Aorta (tissue), 5 donors: ENCODE results near the gene CNKSR3. TPM values are rescaled to one million over a fixed set of nuclear protein-coding genes. Genes with fewer than 3 reads are reported as not detected.

Source experiments
- ATAC-seq: fragments of 200-7000 bp; cut with Tn5 transposase; one replicate; pipeline ENCODE4 v1.9.1; 2022; ENCODE audit warnings: moderate library complexity; ENCODE audit not compliant: low FRiP score
- DNase-seq, 2 donors: peaks; one replicate each; pipeline ENCODE4 v3.0.0-alpha.2; 2020
- H3K27ac ChIP-seq, 2 donors: one replicate each; pipeline ENCODE4 v1.5.1; 2013; ENCODE audit warnings: low read length in 2 of 2, mild to moderate bottlenecking in 2 of 2, moderate library complexity in 2 of 2, control low read depth in 1 of 2, inconsistent platforms in 1 of 2, low read depth in 1 of 2
- H3K27me3 ChIP-seq, 2 donors: one replicate each; pipeline ENCODE4 v1.6.1; 2013; ENCODE audit warnings: control low read depth in 1 of 2, low read length in 1 of 2, mild to moderate bottlenecking in 1 of 2, moderate library complexity in 1 of 2; ENCODE audit not compliant: insufficient read depth in 2 of 2, control insufficient read depth in 1 of 2
- H3K36me3 ChIP-seq, 2 donors: one replicate each; pipeline ENCODE4 v1.6.1; 2013; ENCODE audit warnings: control low read depth in 1 of 2, low read length in 1 of 2, mild to moderate bottlenecking in 1 of 2; ENCODE audit not compliant: insufficient read depth in 2 of 2, control insufficient read depth in 1 of 2
- H3K4me1 ChIP-seq, 2 donors: one replicate each; pipeline ENCODE4 v1.6.1; 2013; ENCODE audit warnings: low read length in 2 of 2, control low read depth in 1 of 2, mild to moderate bottlenecking in 1 of 2, moderate library complexity in 1 of 2; ENCODE audit not compliant: insufficient read depth in 2 of 2, control insufficient read depth in 1 of 2
- H3K4me3 ChIP-seq, 2 donors: one replicate each; pipeline ENCODE4 v1.5.1; 2013; ENCODE audit warnings: low read length in 2 of 2, control low read depth in 1 of 2, mild to moderate bottlenecking in 1 of 2
- H3K9me3 ChIP-seq: one replicate; pipeline ENCODE4 v1.6.1; 2013; ENCODE audit warnings: mild to moderate bottlenecking, low read length; ENCODE audit not compliant: control insufficient read depth
- WGBS, 2 donors: extraction: QIAGEN DNeasy Blood & Tissue Kit; methylation state at CpG; one replicate each; pipeline ENCODE4 v1.1.7; 2013; 5-methylcytosine and 5-hydroxymethylcytosine counted together
- intact Hi-C, 2 donors: fragments of 100-400 bp; cut with DNase I; formaldehyde crosslinking; loops; one replicate each; pipeline versions ENCODE4 v1.14.2 to v1.15.0; 2022
- polyA plus RNA-seq, 2 donors: library from polyadenylated mRNA; stranded (reverse); fragments of 200-250 nt; gene quantifications; one replicate each; pipeline ENCODE4 v1.2.3, GENCODE V29; 2013
- total RNA-seq, 2 donors: library from RNA; stranded (reverse); fragmentation: NEBNext Ultra II Directional; extraction: Animal tissue kit (Norgen Biotek cat#: 25700); gene quantifications; one replicate each; pipeline ENCODE4 v1.2.1, GENCODE V29; 2021
- donor health status: healthy with polysubstance abuse.
- donor health status: Bipolar disorder and iron deficiency.
- donor health status: DM: no; HTN: no; CAD: no.
- donor health status: DM: no; HTN: no; CAD: no.
- donor health status: DM: yes; HTN: yes; CAD: no.

The CNKSR3 gene
- total and polyA plus RNA-seq, 4 donors, result 9.3 to 41.2 (median 15.6) TPM

DNA sequence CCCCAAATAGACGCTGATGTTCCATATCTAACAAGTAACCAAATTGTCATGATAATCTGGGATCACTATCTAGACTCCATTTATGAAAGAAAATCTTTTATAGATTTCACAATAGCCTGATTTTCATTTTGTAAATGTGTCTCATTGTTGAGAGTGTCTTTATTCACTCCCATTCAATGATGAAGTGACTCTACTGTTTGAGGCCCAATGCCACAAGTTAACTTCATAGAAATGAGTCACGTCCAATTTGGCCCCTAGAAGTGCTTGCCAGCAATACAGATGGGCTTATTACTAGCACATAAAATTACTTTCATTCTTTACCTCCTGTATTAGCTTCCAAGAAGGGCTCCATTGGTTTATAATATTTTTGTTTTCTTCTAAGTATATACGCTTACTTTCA is 160.2 kb downstream of the CNKSR3 start:
- 89 to 92% methylated on average over 3 of the region's 3 CpGs for WGBS, 2 donors
- Histone ChIP-seq H3K9me3 (no peaks in the 10 kb centered on the region), H3K27ac (no peak overlapping the region), H3K4me3 (no peak overlapping the region), H3K27me3 (no peaks in the 10 kb centered on the region), H3K4me1 (no peaks in the 10 kb centered on the region), H3K36me3 (no peaks in the 10 kb centered on the region)
- intact Hi-C loops, result no loop called here
- ATAC-seq (no peak), DNase-seq (no peak)

DNA sequence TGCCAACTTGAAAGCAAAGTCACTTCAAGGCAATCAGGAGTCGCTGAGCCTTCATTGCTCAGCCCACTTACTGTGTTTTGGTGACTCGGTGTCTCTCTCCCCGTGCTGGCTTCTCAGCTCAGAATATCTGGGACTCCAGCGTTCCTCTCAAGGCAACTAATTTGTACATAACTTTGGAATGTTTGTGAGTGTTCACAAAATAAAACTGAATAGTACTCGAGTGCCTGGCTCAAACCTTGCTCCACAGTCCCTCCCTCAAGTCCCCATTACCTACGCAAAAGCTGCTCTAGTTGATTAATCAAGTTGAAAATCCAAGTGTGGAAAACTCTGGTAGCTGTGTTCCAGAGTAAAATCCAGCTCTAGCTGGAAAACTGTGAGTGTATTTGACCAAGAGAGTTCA is 162.5 kb downstream of the CNKSR3 start:
- no peaks in the 10 kb centered on the region for H3K4me1 ChIP-seq
- H3K27me3 ChIP-seq, result no peaks in the 10 kb centered on the region
- H3K36me3 ChIP-seq, result no peaks in the 10 kb centered on the region
- no peak overlapping the region for H3K4me3 ChIP-seq
- intact Hi-C loops, result loop anchor here in 1 of 2 donors (10.0 kb wide), 1 partner anchor 323 kb away; no protein-coding TSS in a partner anchor
- H3K9me3 ChIP-seq, result no peaks in the 10 kb centered on the region
- 91% methylated on average over 6 of the region's 6 CpGs for WGBS, 2 donors
- DNase-seq (no peak), ATAC-seq (no peak)
- no peak overlapping the region for H3K27ac ChIP-seq

DNA sequence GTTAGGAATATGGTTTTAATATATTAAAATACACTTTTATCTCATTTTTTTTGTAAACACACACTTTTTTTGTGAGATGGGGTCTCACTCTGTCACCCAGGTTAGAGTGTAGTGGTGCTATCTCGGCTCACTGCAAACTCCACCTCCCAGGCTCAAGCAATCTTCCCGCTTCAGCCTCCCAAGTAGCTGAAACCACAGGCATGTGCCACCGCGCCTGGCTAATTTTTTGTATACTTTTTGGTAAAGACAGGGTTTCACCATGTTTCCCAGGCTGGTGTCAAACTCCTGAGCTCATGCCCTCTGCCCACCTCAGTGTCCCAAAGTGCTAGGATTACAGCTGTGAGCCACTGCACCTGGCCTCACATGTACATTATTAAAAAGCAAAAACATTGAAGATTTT is 164.7 kb downstream of the CNKSR3 start:
- intact Hi-C loops, result loop anchor here in 1 of 2 donors (10.0 kb wide), 1 partner anchor 321 kb away; no protein-coding TSS in a partner anchor
- no peaks in the 10 kb centered on the region for H3K36me3 ChIP-seq
- DNase-seq, result no peak
- no peaks in the 10 kb centered on the region for H3K27me3 ChIP-seq
- H3K9me3 ChIP-seq, result no peaks in the 10 kb centered on the region
- no peak overlapping the region for H3K27ac ChIP-seq
- ATAC-seq, result no peak
- 94 to 95% methylated on average over 4 of the region's 4 CpGs for WGBS, 2 donors
- no peak overlapping the region for H3K4me3 ChIP-seq
- no peaks in the 10 kb centered on the region for H3K4me1 ChIP-seq

DNA sequence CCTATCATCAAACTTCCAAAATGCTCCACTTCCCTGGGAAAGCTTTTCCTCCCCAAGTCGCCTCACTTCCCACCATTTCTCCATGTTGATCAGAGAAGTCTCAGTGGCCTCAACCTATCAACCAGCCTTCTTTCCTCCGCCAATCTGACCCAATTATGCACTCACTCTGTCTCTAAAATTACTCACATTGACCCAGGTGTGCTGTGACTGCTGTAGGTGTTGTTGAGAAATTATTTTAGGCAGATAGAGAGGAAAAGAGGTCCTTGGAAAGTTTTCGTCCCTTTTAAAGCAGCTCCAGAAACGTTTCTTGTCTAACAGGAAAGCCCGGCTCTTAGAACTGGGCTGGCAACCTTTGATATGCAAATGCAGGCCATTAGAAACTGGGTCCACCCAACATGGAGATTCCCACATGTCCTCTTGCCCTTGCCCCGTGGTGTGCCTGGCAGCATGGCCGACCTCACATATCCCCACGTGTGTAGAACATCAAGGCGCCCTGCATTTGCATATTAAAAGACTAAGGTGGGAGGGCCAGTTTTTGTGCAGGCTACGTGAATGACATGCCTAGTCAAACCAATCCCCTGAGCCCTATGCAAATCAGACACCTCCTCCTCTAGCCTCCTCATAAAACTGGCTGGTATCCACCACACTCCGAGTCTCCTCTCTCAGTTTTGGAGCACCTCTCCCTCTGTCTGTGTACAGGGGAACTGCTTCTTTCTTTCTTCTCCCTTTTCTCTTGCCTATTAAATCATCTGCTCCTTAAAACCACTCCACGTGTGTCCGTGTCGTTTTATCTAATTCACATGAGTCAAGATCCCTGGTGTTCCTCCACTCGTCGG is 166.8 kb downstream of the CNKSR3 start:
- ATAC-seq (no peak), DNase-seq (no peak)
- Histone ChIP-seq H3K36me3 (no peaks in the 10 kb centered on the region), H3K27ac (no peak overlapping the region), H3K4me3 (no peak overlapping the region), H3K4me1 (no peaks in the 10 kb centered on the region), H3K9me3 (no peaks in the 10 kb centered on the region), H3K27me3 (no peaks in the 10 kb centered on the region)
- intact Hi-C loops, result loop anchor here in 1 of 2 donors (10.0 kb wide), 1 partner anchor 319 kb away; no protein-coding TSS in a partner anchor
- WGBS, 2 donors, result 64 to 66% methylated on average over 16 of the region's 16 CpGs

DNA sequence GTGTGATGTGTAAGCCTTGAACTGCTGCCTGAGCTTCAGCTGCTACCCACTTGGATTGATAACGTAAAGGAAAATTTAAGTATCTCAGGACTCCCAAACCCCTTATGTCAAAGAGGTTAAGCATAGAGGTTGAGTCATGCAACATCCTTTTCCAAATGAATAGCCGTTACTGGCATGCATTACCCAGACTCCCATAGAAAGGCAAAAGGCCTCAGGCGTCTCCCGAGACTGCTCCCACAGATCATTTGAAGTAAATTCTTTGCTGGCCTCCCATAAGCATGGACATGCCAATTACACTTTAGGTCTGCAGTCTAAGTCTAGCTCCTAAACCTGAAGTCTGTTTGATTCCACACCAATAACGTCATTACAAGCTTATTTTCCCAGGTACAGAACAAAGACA is 168.6 kb downstream of the CNKSR3 start:
- Histone ChIP-seq H3K27me3 (no peaks in the 10 kb centered on the region), H3K4me1 (no peaks in the 10 kb centered on the region), H3K4me3 (no peak overlapping the region), H3K36me3 (no peaks in the 10 kb centered on the region), H3K27ac (no peak overlapping the region), H3K9me3 (no peaks in the 10 kb centered on the region)
- intact Hi-C loops, result loop anchor here in 1 of 2 donors (10.0 kb wide), 1 partner anchor 317 kb away; no protein-coding TSS in a partner anchor
- DNase-seq (no peak), ATAC-seq (no peak)
- WGBS, 2 donors, result 80 to 83% methylated on average over 5 of the region's 5 CpGs

DNA sequence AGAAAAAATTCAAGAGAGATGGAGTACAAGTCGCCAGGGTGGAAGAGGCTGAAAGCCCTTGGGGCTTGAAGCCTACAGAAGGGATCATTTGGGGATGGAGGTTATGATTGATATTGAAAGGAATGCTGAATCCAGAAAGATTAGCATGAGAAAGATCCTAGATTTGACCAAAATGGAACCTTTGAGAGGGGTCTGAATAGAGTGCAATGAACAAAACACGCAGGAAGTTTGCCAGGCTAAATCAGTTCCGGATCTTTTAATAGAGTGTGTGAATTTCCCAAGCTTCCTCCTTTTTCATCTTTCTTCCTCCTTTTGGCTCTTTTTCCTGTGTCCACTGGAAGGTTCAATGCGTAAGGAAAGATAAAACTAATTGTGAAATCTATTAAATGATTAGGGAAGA is 169.1 kb downstream of the CNKSR3 start:
- Histone ChIP-seq H3K36me3 (no peaks in the 10 kb centered on the region), H3K27me3 (no peaks in the 10 kb centered on the region), H3K4me3 (no peak overlapping the region), H3K4me1 (no peaks in the 10 kb centered on the region), H3K27ac (no peak overlapping the region), H3K9me3 (no peaks in the 10 kb centered on the region)
- ATAC-seq (no peak), DNase-seq (no peak)
- intact Hi-C loops, result loop anchor here in 1 of 2 donors (10.0 kb wide), 1 partner anchor 317 kb away; no protein-coding TSS in a partner anchor
- 75 to 79% methylated on average over 4 of the region's 4 CpGs for WGBS, 2 donors

Other genes with a start within 250 kb of the CNKSR3 start
- 1 to 10 TPM; 3.7 to 4.7 TPM for gene IPCEF1, start 153.9 kb downstream of the CNKSR3 start, total RNA-seq
- 1 to 10 TPM; 1.8 to 1.9 TPM for gene IPCEF1, start 153.9 kb downstream of the CNKSR3 start, polyA plus RNA-seq
- gene SCAF8, start 222.7 kb upstream of the CNKSR3 start, total RNA-seq, result 10 to 100 TPM; 47.0 to 52.3 TPM
- 10 to 100 TPM; 10.5 to 12.5 TPM for gene SCAF8, start 222.7 kb upstream of the CNKSR3 start, polyA plus RNA-seq